Lower leg skin (tissue), 4 donors: ENCODE measurements around the gene TNPO2. TPM values are rescaled to one million over a fixed set of nuclear protein-coding genes. Genes with fewer than 3 reads are reported as not detected.
A peak's percentile ranks its signal among the peaks of the same experiment; 100 is the strongest.

ENCODE experiments used
- DNase-seq, 2 donors: peaks; one replicate each; pipeline ENCODE4 v3.0.0-alpha.2; 2019; ENCODE audit warnings: low spot score in 2 of 2
- H3K4me3 ChIP-seq: fragments of 200-600 bp; sonication (generic); 2 replicates; pipeline ENCODE4 v1.5.1; 2017; ENCODE audit warnings: mild to moderate bottlenecking, low read depth; ENCODE audit not compliant: poor library complexity, severe bottlenecking
- CTCF ChIP-seq, 3 donors: fragments of 450-650 bp; IDR thresholded peaks; one replicate each; pipeline ENCODE4 v1.5.1; 2016; ENCODE audit warnings: antibody characterized with exemption in 3 of 3, mild to moderate bottlenecking in 3 of 3, moderate library complexity in 2 of 3
- POLR2A ChIP-seq, 2 donors: fragments of 450-650 bp; IDR thresholded peaks; one replicate each; pipeline ENCODE4 v1.6.1; 2016 to 2017; ENCODE audit warnings: antibody characterized with exemption in 2 of 2, mild to moderate bottlenecking in 1 of 2, moderate library complexity in 1 of 2
- WGBS, 2 donors: methylation state at CpG; one replicate each; pipeline ENCODE4 v1.1.5; 2018; 5-methylcytosine and 5-hydroxymethylcytosine counted together
- intact Hi-C: fragments of 100-400 bp; cut with DNase I; formaldehyde crosslinking; loops from one replicate; pipeline ENCODE4 v1.15.0; 2023; ENCODE audit warnings: low total_unique reads
- total RNA-seq, 4 donors: library from RNA; depleted of rRNA; stranded (reverse); fragments of >200 nt; gene quantifications; one replicate each; pipeline ENCODE4 v1.1.0, GENCODE V29; 2016

The TNPO2 gene
- 100 to 1,000 TPM in 1 of 4 donors, 10 to 100 TPM in 3; 58.3 to 160 (median 89.9) TPM for total RNA-seq

- no peak for TF ChIP-seq POLR2A (IDR thresholded peaks at IDR 0.05)
- TF ChIP-seq CTCF (IDR thresholded peaks at IDR 0.05), result no peak
- intact Hi-C loops, result no loop called here
- DNase-seq, result peak in 1 of 2 donors; percentile 88
- H3K4me3 ChIP-seq, result peak within 1 kb of the TSS; percentile 10
- WGBS, 2 donors, result 3 to 5% methylated on average over 27 to 28 of the region's 28 CpGs
Observed at GRCh38 chr19:12723641-12724426, at the start of gene TNPO2. Gene TNPO2, minus strand, starts transcription at chr19:12723932. Its CDS starts 2,955 bp downstream, at chr19:12720977.

GRCh38 chr19:12772323-12772722, 48.6 kb upstream of the TNPO2 start:
- WGBS, 2 donors, result 55 to 70% methylated on average over 4 of the region's 4 CpGs
- H3K4me3 ChIP-seq, result no peak overlapping the region
- DNase-seq, result no peak
- no peak for TF ChIP-seq POLR2A (IDR thresholded peaks at IDR 0.05)
- TF ChIP-seq CTCF (IDR thresholded peaks at IDR 0.05), result no peak
- intact Hi-C loops, result no loop called here

- TF ChIP-seq CTCF (IDR thresholded peaks at IDR 0.05) (no peak), POLR2A (IDR thresholded peaks at IDR 0.05) (no peak)
- intact Hi-C loops, result no loop called here
Observed at GRCh38 chr19:12770922-12771321, 47.2 kb upstream of the TNPO2 start.

GRCh38 chr19:12769689-12770088, 46.0 kb upstream of the TNPO2 start:
- intact Hi-C loops, result loop anchor here (5.0 kb wide), 2 partner anchors 33 to 73 kb away; partner anchors contain the start of genes PRDX2 and THSD8
- no peak overlapping the region for H3K4me3 ChIP-seq
- 47 to 55% methylated on average over 8 to 37 of the region's 37 CpGs for WGBS, 2 donors
- TF ChIP-seq POLR2A (IDR thresholded peaks at IDR 0.05) (no peak), CTCF (IDR thresholded peaks at IDR 0.05) (no peak)
- no peak for DNase-seq

More at GRCh38 chr19:12770922-12771321, 47.2 kb upstream of the TNPO2 start:
- no peak overlapping the region for H3K4me3 ChIP-seq
- DNase-seq, result no peak
- WGBS, 2 donors, result 98% methylated on average over 12 to 13 of the region's 13 CpGs

GRCh38 chr19:12767666-12768065, 43.9 kb upstream of the TNPO2 start:
- no peak for TF ChIP-seq POLR2A (IDR thresholded peaks at IDR 0.05)
- TF ChIP-seq CTCF (IDR thresholded peaks at IDR 0.05), result no peak
- no peak for DNase-seq
- no peak overlapping the region for H3K4me3 ChIP-seq
- 95 to 96% methylated on average over 15 of the region's 15 CpGs for WGBS, 2 donors
- intact Hi-C loops, result loop anchor here (5.0 kb wide), 2 partner anchors 35 to 75 kb away; partner anchors contain the start of genes PRDX2 and THSD8
